Keratinocyte (primary cell): ENCODE results near the gene MAX. TPM values are rescaled to one million over a fixed set of nuclear protein-coding genes. Genes with fewer than 3 reads are reported as not detected.

Source experiments
- DNase-seq: peaks from one replicate; pipeline ENCODE4 v3.0.0-alpha.2; 2011; ENCODE audit warnings: low read depth, missing footprints, low spot score
- FAIRE-seq: peaks from 2 replicates; lab custom pipeline; 2011; peaks lifted over from hg19 to GRCh38; lab: Jason Lieb, UNC
- H2AFZ ChIP-seq: 2 replicates; pipeline ENCODE4 v1.6.0; 2012; ENCODE audit warnings: low read length, control low read depth, inconsistent platforms; ENCODE audit not compliant: control insufficient read depth
- H3K27ac ChIP-seq: 2 replicates; pipeline ENCODE4 v1.5.1; 2011; ENCODE audit warnings: low read length; ENCODE audit not compliant: control insufficient read depth, insufficient read depth
- H3K27me3 ChIP-seq: 3 replicates; pipeline ENCODE4 v1.6.0; 2011; ENCODE audit warnings: low read length; ENCODE audit not compliant: control insufficient read depth, insufficient read depth; ENCODE audit errors: extremely low read depth
- H3K36me3 ChIP-seq, 2 experiments: 2 replicates in 1 of 2; 3 replicates in 1 of 2; pipeline ENCODE4 v1.5.1; 2011; ENCODE audit warnings: low read length in 2 of 2, mild to moderate bottlenecking in 1 of 2; ENCODE audit not compliant: control insufficient read depth in 2 of 2, insufficient read depth in 2 of 2; ENCODE audit errors: extremely low read depth in 1 of 2
- H3K4me1 ChIP-seq: 3 replicates; pipeline ENCODE4 v1.5.1; 2011; ENCODE audit warnings: low read length; ENCODE audit not compliant: control insufficient read depth, insufficient read depth; ENCODE audit errors: extremely low read depth
- H3K4me2 ChIP-seq: 3 replicates; pipeline ENCODE4 v1.6.0; 2011; ENCODE audit warnings: low read depth, low read length; ENCODE audit not compliant: control insufficient read depth, insufficient read depth; ENCODE audit errors: extremely low read depth
- H3K4me3 ChIP-seq, 3 experiments: fragments of 200-600 bp in 1 of 3; sonication (generic) in 1 of 3; 2 replicates in 2 of 3; 3 replicates in 1 of 3; pipeline ENCODE4 v1.5.1; 2011 to 2016; ENCODE audit warnings: low read length in 3 of 3, mild to moderate bottlenecking in 3 of 3, control low read depth in 2 of 3, inconsistent platforms in 1 of 3, low read depth in 1 of 3, mixed read lengths in 1 of 3, mixed run types in 1 of 3, moderate library complexity in 1 of 3; ENCODE audit not compliant: control insufficient read depth in 2 of 3, insufficient read depth in 2 of 3; ENCODE audit errors: extremely low read depth in 1 of 3
- H3K79me2 ChIP-seq: 2 replicates; pipeline ENCODE4 v1.6.0; 2012; ENCODE audit warnings: low read length; ENCODE audit not compliant: control insufficient read depth, insufficient read depth
- H3K9ac ChIP-seq: 3 replicates; pipeline ENCODE4 v1.6.0; 2011; ENCODE audit warnings: low read length; ENCODE audit not compliant: control insufficient read depth, insufficient read depth; ENCODE audit errors: extremely low read depth
- H3K9me1 ChIP-seq: 3 replicates; pipeline ENCODE4 v1.6.0; 2011; ENCODE audit warnings: low read length; ENCODE audit not compliant: control insufficient read depth, insufficient read depth; ENCODE audit errors: extremely low read depth
- H3K9me3 ChIP-seq: 2 replicates; pipeline ENCODE4 v1.5.1; 2012; ENCODE audit warnings: low read depth, low read length; ENCODE audit not compliant: control insufficient read depth
- H4K20me1 ChIP-seq: 3 replicates; pipeline ENCODE4 v1.6.0; 2011; ENCODE audit warnings: low read length; ENCODE audit not compliant: control insufficient read depth, insufficient read depth; ENCODE audit errors: extremely low read depth
- EZH2 ChIP-seq: IDR thresholded peaks from one replicate; pipeline ENCODE4 v1.6.1; 2012; ENCODE audit warnings: inconsistent platforms, mild to moderate bottlenecking, low read length, moderate library complexity
- dilution Hi-C: fragments of 300-500 bp; cut with MboI; formaldehyde crosslinking; loops from one replicate; pipeline ENCODE4 v1.7.0; 2020; ENCODE audit warnings: low sequenced_read_pairs; ENCODE audit not compliant: extremely low pct_ligation_motif_present
- polyA plus RNA-seq, 5 experiments: library from polyadenylated mRNA; depleted of rRNA in 3 of 5; stranded (reverse) in 3 of 5; stranded (forward) in 1 of 5; unstranded in 1 of 5; fragments of >200 nt; gene quantifications; 1 replicate in 1 of 5; 2 replicates in 3 of 5; 3 replicates in 1 of 5; pipeline versions ENCODE4 v1.2.1 to v1.2.3, GENCODE V29; 2011 to 2012; ENCODE audit warnings: missing spikeins in 2 of 5, low read depth in 1 of 5, low replicate concordance in 1 of 5
- TF ChIP-seq, protein P1 (sequence below), 3 experiments: IDR thresholded peaks in 1 of 3; conservative IDR thresholded peaks in 1 of 3; optimal IDR thresholded peaks in 1 of 3; 2 replicates in 2 of 3; 3 replicates in 1 of 3; pipeline versions ENCODE3 to v1.5.1; 2011; ENCODE audit warnings: low read length in 3 of 3, mild to moderate bottlenecking in 3 of 3, moderate library complexity in 2 of 3, control low read depth in 1 of 3, inconsistent platforms in 1 of 3; ENCODE audit not compliant: insufficient read depth in 2 of 3; ENCODE audit errors: extremely low read depth in 1 of 3

The MAX gene
- polyA plus RNA-seq, 1 donor (not counting 4 experiments of a cell fraction or from before 2014, with no cell fraction given) = 65.2 TPM

DNA sequence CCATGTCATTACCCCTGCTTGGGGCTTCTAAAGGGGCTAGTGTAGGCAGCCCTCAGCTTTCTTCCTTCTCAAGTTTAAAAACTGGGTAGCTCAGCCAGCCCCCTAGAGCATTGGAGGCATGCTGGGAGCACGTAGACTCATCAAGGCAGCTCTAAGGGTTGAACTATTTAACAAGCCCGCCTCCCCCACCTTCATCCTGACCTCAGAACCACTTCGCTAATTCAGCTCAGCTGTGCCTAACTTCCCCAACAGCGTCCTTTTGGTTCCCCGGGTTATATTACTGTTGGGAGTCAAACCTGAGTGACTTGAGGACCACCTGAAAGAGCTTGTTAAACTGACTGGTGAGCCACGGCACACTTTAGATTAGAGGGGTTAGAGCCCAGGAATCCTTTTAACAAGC lies 30.1 kb downstream of the MAX start:
- DNase-seq = no peak
- H4K20me1 ChIP-seq = no peaks in the 10 kb centered on the region
- no peak for FAIRE-seq
- H3K36me3 ChIP-seq = peaks cover 24 to 25% of the 10 kb centered on the region in 2 experiments
- dilution Hi-C loops = no loop called here
- H3K27ac ChIP-seq = no peak overlapping the region
- TF ChIP-seq, protein P1, sequence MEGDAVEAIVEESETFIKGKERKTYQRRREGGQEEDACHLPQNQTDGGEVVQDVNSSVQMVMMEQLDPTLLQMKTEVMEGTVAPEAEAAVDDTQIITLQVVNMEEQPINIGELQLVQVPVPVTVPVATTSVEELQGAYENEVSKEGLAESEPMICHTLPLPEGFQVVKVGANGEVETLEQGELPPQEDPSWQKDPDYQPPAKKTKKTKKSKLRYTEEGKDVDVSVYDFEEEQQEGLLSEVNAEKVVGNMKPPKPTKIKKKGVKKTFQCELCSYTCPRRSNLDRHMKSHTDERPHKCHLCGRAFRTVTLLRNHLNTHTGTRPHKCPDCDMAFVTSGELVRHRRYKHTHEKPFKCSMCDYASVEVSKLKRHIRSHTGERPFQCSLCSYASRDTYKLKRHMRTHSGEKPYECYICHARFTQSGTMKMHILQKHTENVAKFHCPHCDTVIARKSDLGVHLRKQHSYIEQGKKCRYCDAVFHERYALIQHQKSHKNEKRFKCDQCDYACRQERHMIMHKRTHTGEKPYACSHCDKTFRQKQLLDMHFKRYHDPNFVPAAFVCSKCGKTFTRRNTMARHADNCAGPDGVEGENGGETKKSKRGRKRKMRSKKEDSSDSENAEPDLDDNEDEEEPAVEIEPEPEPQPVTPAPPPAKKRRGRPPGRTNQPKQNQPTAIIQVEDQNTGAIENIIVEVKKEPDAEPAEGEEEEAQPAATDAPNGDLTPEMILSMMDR (optimal IDR thresholded peaks at IDR 0.05 in 1 of 3, IDR thresholded peaks at IDR 0.05 in 1 of 3, conservative IDR thresholded peaks at IDR 0.05 in 1 of 3; ENCODE audit: extremely low read depth in 1 of 3, insufficient read depth in 2 of 3, low read length in 3 of 3) = no peak
- TF ChIP-seq EZH2 = no peak
- H3K27me3 ChIP-seq = no peaks in the 10 kb centered on the region
- H3K4me3 ChIP-seq = no peak overlapping the region
- H3K79me2 ChIP-seq = no peaks in the 10 kb centered on the region
- no peaks in the 10 kb centered on the region for H3K9me1 ChIP-seq
- no peak overlapping the region for H3K4me2 ChIP-seq
- H3K4me1 ChIP-seq = peaks cover 15% of the 10 kb centered on the region
- H3K9ac ChIP-seq = no peak overlapping the region
- no peaks in the 10 kb centered on the region for H3K9me3 ChIP-seq
- no peak overlapping the region for H2AFZ ChIP-seq

DNA sequence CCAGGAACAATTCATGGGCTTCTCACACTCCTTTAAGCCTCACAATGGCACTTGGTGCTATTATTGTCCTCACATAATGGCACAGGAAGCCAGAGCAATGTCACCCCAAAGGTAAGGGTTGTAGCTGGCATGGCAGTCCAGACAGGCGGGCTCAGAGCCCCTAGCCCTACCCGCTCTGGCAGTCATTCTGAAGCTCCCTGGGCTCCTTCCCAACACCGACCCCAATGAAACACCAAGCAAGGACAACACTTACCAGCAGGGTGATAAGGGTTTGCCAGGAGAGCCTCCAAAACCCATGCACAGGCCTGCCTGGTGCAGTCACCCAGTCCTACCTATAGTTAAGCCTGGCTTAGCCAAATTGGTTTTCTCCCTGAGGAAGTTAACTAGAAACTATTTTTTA lies 30.8 kb downstream of the MAX start:
- Histone ChIP-seq H3K4me2 (no peak overlapping the region), H3K9ac (no peak overlapping the region), H3K9me1 (no peaks in the 10 kb centered on the region), H3K4me3 (no peak overlapping the region), H3K9me3 (no peaks in the 10 kb centered on the region), H2AFZ (no peak overlapping the region), H3K36me3 (peaks cover 19 to 21% of the 10 kb centered on the region in 2 experiments), H3K79me2 (no peaks in the 10 kb centered on the region), H3K27me3 (no peaks in the 10 kb centered on the region), H3K27ac (no peak overlapping the region), H4K20me1 (no peaks in the 10 kb centered on the region), H3K4me1 (peaks cover 15% of the 10 kb centered on the region)
- dilution Hi-C loops = no loop called here
- FAIRE-seq (no peak), DNase-seq (no peak)
- TF ChIP-seq EZH2 = no peak
- TF ChIP-seq, protein P1 (optimal IDR thresholded peaks at IDR 0.05 in 1 of 3, IDR thresholded peaks at IDR 0.05 in 1 of 3, conservative IDR thresholded peaks at IDR 0.05 in 1 of 3; ENCODE audit: extremely low read depth in 1 of 3, insufficient read depth in 2 of 3, low read length in 3 of 3) = no peak
